Osteoblast (primary cell): Measurements from ENCODE around the gene IKZF2. TPM values are rescaled to one million over a fixed set of nuclear protein-coding genes. Genes with fewer than 3 reads are reported as not detected.

ENCODE experiments used
- DNase-seq: peaks from one replicate; pipeline ENCODE4 v3.0.0; 2011; ENCODE audit warnings: low spot score, mixed read lengths; ENCODE audit not compliant: insufficient read length; ENCODE audit errors: missing footprints
- H2AFZ ChIP-seq: 2 replicates; pipeline ENCODE4 v1.6.0; 2011; ENCODE audit warnings: mild to moderate bottlenecking, low read length
- H3K27ac ChIP-seq: 2 replicates; pipeline ENCODE4 v1.5.1; 2011; ENCODE audit warnings: mild to moderate bottlenecking, low read depth, low read length, moderate library complexity
- H3K27me3 ChIP-seq: 2 replicates; pipeline ENCODE4 v1.6.0; 2012; ENCODE audit warnings: mild to moderate bottlenecking, control low read depth, inconsistent platforms, low read length, moderate library complexity; ENCODE audit not compliant: insufficient read depth
- H3K36me3 ChIP-seq: 2 replicates; pipeline ENCODE4 v1.5.1; 2011; ENCODE audit warnings: mild to moderate bottlenecking, low read length, control low read depth, moderate library complexity; ENCODE audit not compliant: insufficient read depth
- H3K4me1 ChIP-seq: 2 replicates; pipeline ENCODE4 v1.5.1; 2011; ENCODE audit warnings: mild to moderate bottlenecking, low read length, control low read depth, moderate library complexity; ENCODE audit not compliant: insufficient read depth
- H3K4me2 ChIP-seq: 2 replicates; pipeline ENCODE4 v1.6.0; 2011; ENCODE audit warnings: mild to moderate bottlenecking, low read length; ENCODE audit not compliant: insufficient read depth
- H3K4me3 ChIP-seq: fragments of 200-600 bp; sonication (generic); 3 replicates; pipeline ENCODE4 v1.5.1; 2012; ENCODE audit warnings: mild to moderate bottlenecking, low read length, inconsistent platforms; ENCODE audit not compliant: insufficient read depth
- H3K79me2 ChIP-seq: 2 replicates; pipeline ENCODE4 v1.6.0; 2012; ENCODE audit warnings: mild to moderate bottlenecking, low read length, control low read depth, inconsistent platforms; ENCODE audit not compliant: insufficient read depth
- H3K9me3 ChIP-seq: 2 replicates; pipeline ENCODE4 v1.5.1; 2011; ENCODE audit warnings: low read depth, low read length, control low read depth
- H4K20me1 ChIP-seq: 2 replicates; pipeline ENCODE4 v1.6.0; 2012; ENCODE audit warnings: mild to moderate bottlenecking, low read length, control low read depth; ENCODE audit not compliant: insufficient read depth
- total RNA-seq: library from RNA; depleted of rRNA; stranded (reverse); fragments of >200 nt; gene quantifications from 2 replicates; pipeline ENCODE4 v1.2.3, GENCODE V29; 2012
- TF ChIP-seq, protein P1 (sequence below): IDR thresholded peaks from 2 replicates; pipeline ENCODE4 v1.5.1; 2011; ENCODE audit warnings: mild to moderate bottlenecking, low read depth, low read length, moderate library complexity; ENCODE audit errors: extremely low read depth

IKZF2 gene
- total RNA-seq, 1 donor, result 11.9 TPM

DNA sequence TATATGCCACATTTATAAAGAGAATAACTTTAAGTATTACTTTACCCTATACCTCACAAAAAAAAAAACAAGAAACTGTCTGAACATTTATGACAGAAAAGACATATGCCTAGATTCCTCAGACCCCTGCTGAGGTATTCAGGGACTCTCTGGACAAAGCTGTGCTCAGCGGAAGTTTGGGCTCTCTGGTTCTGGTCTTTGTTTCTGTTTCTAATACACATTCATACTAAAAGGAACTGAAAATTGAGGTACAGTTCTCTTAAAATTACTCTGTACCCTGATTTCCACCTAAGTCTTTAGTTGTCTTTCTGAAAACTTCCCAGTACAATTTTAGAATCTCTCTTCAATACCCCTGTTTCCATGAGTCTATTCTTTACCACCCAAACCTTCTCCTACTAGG lies 160.3 kb downstream of the IKZF2 start:
- no peaks in the 10 kb centered on the region for H3K9me3 ChIP-seq
- TF ChIP-seq, protein P1, sequence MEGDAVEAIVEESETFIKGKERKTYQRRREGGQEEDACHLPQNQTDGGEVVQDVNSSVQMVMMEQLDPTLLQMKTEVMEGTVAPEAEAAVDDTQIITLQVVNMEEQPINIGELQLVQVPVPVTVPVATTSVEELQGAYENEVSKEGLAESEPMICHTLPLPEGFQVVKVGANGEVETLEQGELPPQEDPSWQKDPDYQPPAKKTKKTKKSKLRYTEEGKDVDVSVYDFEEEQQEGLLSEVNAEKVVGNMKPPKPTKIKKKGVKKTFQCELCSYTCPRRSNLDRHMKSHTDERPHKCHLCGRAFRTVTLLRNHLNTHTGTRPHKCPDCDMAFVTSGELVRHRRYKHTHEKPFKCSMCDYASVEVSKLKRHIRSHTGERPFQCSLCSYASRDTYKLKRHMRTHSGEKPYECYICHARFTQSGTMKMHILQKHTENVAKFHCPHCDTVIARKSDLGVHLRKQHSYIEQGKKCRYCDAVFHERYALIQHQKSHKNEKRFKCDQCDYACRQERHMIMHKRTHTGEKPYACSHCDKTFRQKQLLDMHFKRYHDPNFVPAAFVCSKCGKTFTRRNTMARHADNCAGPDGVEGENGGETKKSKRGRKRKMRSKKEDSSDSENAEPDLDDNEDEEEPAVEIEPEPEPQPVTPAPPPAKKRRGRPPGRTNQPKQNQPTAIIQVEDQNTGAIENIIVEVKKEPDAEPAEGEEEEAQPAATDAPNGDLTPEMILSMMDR, result no peak
- no peaks in the 10 kb centered on the region for H3K79me2 ChIP-seq
- no peak overlapping the region for H3K4me3 ChIP-seq
- no peaks in the 10 kb centered on the region for H3K4me1 ChIP-seq
- DNase-seq, result no peak
- H2AFZ ChIP-seq, result no peak overlapping the region
- H3K4me2 ChIP-seq, result no peak overlapping the region
- no peak overlapping the region for H3K27ac ChIP-seq
- no peaks in the 10 kb centered on the region for H3K36me3 ChIP-seq
- no peaks in the 10 kb centered on the region for H4K20me1 ChIP-seq
- H3K27me3 ChIP-seq, result no peaks in the 10 kb centered on the region

DNA sequence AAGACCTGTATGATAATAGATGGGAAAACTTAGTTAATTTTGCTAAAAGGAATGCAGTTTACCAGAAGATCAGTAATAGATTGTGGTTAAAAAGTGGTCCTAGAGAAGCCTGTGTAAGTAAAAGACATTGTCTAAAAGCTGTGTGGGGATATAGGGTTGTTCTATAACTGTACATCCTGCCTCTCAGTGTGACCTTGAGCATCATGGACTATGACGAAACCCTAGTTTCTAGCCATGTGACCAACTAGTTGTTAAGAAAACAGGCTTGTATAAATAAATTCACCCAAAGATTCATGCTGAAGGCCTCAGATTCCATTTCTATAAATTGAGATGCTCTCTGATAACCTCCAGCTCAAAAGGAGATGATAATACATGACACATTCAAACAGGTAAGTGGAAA lies 160.7 kb downstream of the IKZF2 start:
- no peaks in the 10 kb centered on the region for H3K27me3 ChIP-seq
- H3K4me1 ChIP-seq, result no peaks in the 10 kb centered on the region
- DNase-seq, result no peak
- no peaks in the 10 kb centered on the region for H4K20me1 ChIP-seq
- no peaks in the 10 kb centered on the region for H3K9me3 ChIP-seq
- no peak overlapping the region for H2AFZ ChIP-seq
- no peak overlapping the region for H3K4me3 ChIP-seq
- H3K79me2 ChIP-seq, result no peaks in the 10 kb centered on the region
- no peaks in the 10 kb centered on the region for H3K36me3 ChIP-seq
- no peak overlapping the region for H3K4me2 ChIP-seq
- H3K27ac ChIP-seq, result no peak overlapping the region
- TF ChIP-seq, protein P1, result no peak

DNA sequence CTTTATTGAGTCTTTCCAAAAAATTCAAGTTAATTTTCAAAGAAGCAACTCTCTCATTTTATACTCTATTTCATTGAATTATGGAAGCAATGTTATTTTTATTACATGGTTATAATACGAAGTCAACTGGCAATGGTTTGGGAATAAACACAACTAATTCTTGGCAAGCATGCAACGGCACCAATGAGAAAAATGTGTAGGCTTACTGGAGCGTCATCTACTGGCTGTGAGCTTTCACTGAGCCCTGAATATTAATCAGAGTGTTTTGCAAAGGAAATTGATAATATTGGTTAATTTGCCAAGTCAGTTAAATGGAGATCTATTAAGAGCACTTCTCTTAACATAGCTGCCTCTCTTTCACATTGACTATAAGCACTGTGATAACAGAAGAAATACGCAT lies 163.9 kb downstream of the IKZF2 start:
- Histone ChIP-seq H3K9me3 (no peaks in the 10 kb centered on the region), H2AFZ (no peak overlapping the region), H3K4me1 (no peaks in the 10 kb centered on the region), H3K36me3 (no peaks in the 10 kb centered on the region), H3K4me2 (no peak overlapping the region), H3K27ac (no peak overlapping the region), H3K79me2 (no peaks in the 10 kb centered on the region), H4K20me1 (no peaks in the 10 kb centered on the region), H3K4me3 (no peak overlapping the region), H3K27me3 (no peaks in the 10 kb centered on the region)
- DNase-seq, result peak; percentile 18
- TF ChIP-seq, protein P1, result peak; percentile 38

DNA sequence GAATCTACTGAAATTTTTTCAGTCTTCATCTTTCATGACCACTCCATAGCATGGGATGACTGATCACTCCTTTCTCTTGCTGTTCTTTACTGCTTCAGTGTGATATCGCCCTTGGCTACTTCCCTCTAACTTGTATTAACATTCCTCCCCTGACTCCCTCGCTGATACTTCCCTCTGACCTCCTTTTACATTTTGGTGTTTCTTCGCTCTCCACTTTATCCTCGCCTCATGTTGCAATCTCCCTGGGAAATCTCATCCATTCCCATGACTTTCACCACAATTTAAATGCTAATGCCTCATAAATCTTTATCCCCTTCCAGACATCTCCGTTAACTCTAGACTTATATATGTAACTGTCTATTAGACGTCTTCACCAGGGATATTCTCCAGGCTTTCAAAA lies 167.3 kb downstream of the IKZF2 start:
- no peak overlapping the region for H3K4me2 ChIP-seq
- H3K36me3 ChIP-seq, result no peaks in the 10 kb centered on the region
- no peak for DNase-seq
- no peaks in the 10 kb centered on the region for H4K20me1 ChIP-seq
- no peak overlapping the region for H3K4me3 ChIP-seq
- no peaks in the 10 kb centered on the region for H3K9me3 ChIP-seq
- no peak overlapping the region for H2AFZ ChIP-seq
- no peak overlapping the region for H3K27ac ChIP-seq
- no peaks in the 10 kb centered on the region for H3K27me3 ChIP-seq
- H3K4me1 ChIP-seq, result no peaks in the 10 kb centered on the region
- TF ChIP-seq, protein P1, result no peak
- no peaks in the 10 kb centered on the region for H3K79me2 ChIP-seq
